ENCODE results near the gene ADAM12. TPM values are rescaled to one million over a fixed set of nuclear protein-coding genes. Genes with fewer than 3 reads are reported as not detected.

The ADAM12 gene
- total and polyA plus RNA-seq, 10 of the 15 experiments (the other 5 are each of a cell fraction or from before 2014, with no cell fraction given): under 0.01 to 0.62 (median 0.04) TPM; not detected in 5

DNA sequence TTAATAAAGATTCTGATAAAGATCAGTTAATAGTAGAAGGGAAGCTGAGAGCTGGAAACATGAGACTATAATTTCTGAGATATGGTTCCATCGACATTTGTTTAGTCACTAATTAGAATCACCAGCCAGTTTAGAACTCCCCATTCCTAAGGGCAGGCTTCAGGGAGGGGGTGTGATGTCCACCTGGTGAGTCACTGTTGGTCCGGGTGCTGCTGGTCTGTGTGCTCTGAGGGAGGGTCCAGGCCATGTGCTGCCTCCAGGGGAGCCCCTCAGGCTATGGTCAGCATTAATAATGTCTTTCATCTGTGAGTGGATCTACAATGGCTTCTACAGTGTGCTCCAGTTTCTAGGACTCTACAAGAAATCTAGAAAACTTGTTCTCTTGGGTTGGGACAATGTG lies 115.8 kb downstream of the ADAM12 start:
- H3K27me3 ChIP-seq (replicated peaks in 1 of 2; ENCODE audit: control insufficient read depth in 2 of 2, insufficient read depth in 2 of 2, low read length in 1 of 2): no peaks in the 10 kb centered on the region
- no peak overlapping the region for H3K27ac ChIP-seq (ENCODE audit: control insufficient read depth, insufficient read depth)
- ChIA-PET RAD21 (ENCODE audit: unreplicated experiment) (no interaction called here), CTCF (no interaction called here), SMC1A (ENCODE audit: uncharacterized antibody, unreplicated experiment) (no interaction called here), POLR2A (no interaction called here)
- no peak overlapping the region for H3K9ac ChIP-seq (ENCODE audit: control insufficient read depth, insufficient read depth, low read length)
- FAIRE-seq: no peak
- no peaks in the 10 kb centered on the region for H3K36me3 ChIP-seq (ENCODE audit: control insufficient read depth in 2 of 2, insufficient read depth in 2 of 2, low read length in 1 of 2)
- in situ Hi-C loops (cut with MboI): no loop called here
- DNase-seq (ENCODE audit: low read depth, low spot score): no peak
- H3K4me1 ChIP-seq (ENCODE audit: control insufficient read depth, insufficient read depth, low read length): no peaks in the 10 kb centered on the region
- WGBS (ENCODE audit: insufficient coverage, insufficient replicate concordance, low lambda C conversion rate, missing lambda C conversion rate): 33% methylated on average over 2 of the region's 2 CpGs
- H3K79me2 ChIP-seq (ENCODE audit: control insufficient read depth, insufficient read depth, low read length): no peaks in the 10 kb centered on the region
- TF ChIP-seq SIN3A (IDR thresholded peaks at IDR 0.05; ENCODE audit: low read depth, low read length) (no peak), IRF4 (IDR thresholded peaks at IDR 0.05; ENCODE audit: low read depth, low read length) (no peak), LARP7 (IDR thresholded peaks at IDR 0.05) (no peak), RELA (IDR thresholded peaks at IDR 0.05; ENCODE audit: borderline replicate concordance, partially characterized antibody) (no peak), YY1 (IDR thresholded peaks at IDR 0.05; ENCODE audit: low read depth, low read length) (no peak), KAT2A (conservative IDR thresholded peaks at IDR 0.05; ENCODE audit: control insufficient read depth, low read depth, low read length) (no peak), MXI1 (IDR thresholded peaks at IDR 0.05; ENCODE audit: low read depth, low read length) (no peak), CREM (IDR thresholded peaks at IDR 0.05; ENCODE audit: low read depth) (no peak), STAT1 (conservative IDR thresholded peaks at IDR 0.05) (no peak), FOXK2 (IDR thresholded peaks at IDR 0.05) (no peak), CHD1 (IDR thresholded peaks at IDR 0.05; ENCODE audit: low read depth, low read length) (no peak), RAD21 (IDR thresholded peaks at IDR 0.05; ENCODE audit: insufficient read depth, low read depth, low read length) (no peak), MTA2 (IDR thresholded peaks at IDR 0.05; ENCODE audit: low read depth) (no peak), CEBPB (IDR thresholded peaks at IDR 0.05; ENCODE audit: borderline replicate concordance in 1 of 2, low read depth in 2 of 2, low read length in 2 of 2) (no peak)
- no peak for ATAC-seq
- H3K4me3 ChIP-seq: no peak overlapping the region
- no peaks in the 10 kb centered on the region for H4K20me1 ChIP-seq (ENCODE audit: control insufficient read depth, insufficient read depth)
- no peak overlapping the region for H2AFZ ChIP-seq (ENCODE audit: control insufficient read depth, low read depth, low read length)
- no peak overlapping the region for H3K4me2 ChIP-seq (ENCODE audit: control insufficient read depth, insufficient read depth)
- H3K9me3 ChIP-seq (replicated peaks; ENCODE audit: control insufficient read depth, insufficient read depth, low read length): no peaks in the 10 kb centered on the region
- intact Hi-C loops (cut with micrococcal nuclease; ENCODE audit: unreplicated experiment): no loop called here
- BruUV-seq (replicated peaks): no TSS peak

Measured in GM12878 (cell line).